ENCODE results near the gene ARAP1.
A peak's percentile ranks its signal among the peaks of the same experiment; 100 is the strongest.

ARAP1 gene

GRCh38 chr11:72721689-72722049 lies 30.5 kb downstream of the ARAP1 start:
- peak; percentile 35 for DNase-seq

GRCh38 chr11:72721276-72721675 lies 30.9 kb downstream of the ARAP1 start:
- DNase-seq, result no peak

DNA sequence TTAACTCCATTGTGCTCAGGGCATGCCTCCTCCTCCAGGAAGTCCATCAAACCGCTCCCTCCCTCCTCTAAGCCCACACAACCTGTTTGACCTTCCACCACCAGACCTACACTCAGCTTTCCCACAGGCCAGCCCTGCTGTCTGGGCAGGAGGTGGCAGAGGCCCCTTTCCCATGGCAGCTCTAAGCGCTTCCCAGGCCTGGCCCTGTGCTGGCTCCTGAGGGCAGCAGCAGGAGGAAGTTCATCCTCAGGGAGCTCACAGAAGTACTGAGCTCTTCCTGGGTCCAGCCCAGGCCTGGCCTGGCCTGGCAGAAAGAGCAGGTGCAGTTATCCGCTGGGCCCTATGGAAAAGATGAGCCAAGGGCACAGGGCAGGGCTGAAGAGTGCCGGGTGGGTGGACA lies 31.4 kb downstream of the ARAP1 start:
- DNase-seq, result no peak

GRCh38 chr11:72720047-72720446 lies 32.2 kb downstream of the ARAP1 start:
- DNase-seq, result no peak

- DNase-seq, result no peak
Observed at GRCh38 chr11:72719551-72719950, 32.7 kb downstream of the ARAP1 start.

- no peak for DNase-seq
Observed at GRCh38 chr11:72719144-72719543, 33.1 kb downstream of the ARAP1 start.

GRCh38 chr11:72718101-72718501 lies 34.1 kb downstream of the ARAP1 start:
- no peak for DNase-seq

- no peak for DNase-seq
Observed at GRCh38 chr11:72716788-72717435, 35.3 kb downstream of the ARAP1 start.

GRCh38 chr11:72716290-72716689 lies 35.9 kb downstream of the ARAP1 start:
- DNase-seq, result no peak

GRCh38 chr11:72712841-72713240 lies 39.4 kb downstream of the ARAP1 start:
- DNase-seq, result no peak

- DNase-seq, result no peak
Observed at GRCh38 chr11:72712168-72712751, 39.9 kb downstream of the ARAP1 start.

DNA sequence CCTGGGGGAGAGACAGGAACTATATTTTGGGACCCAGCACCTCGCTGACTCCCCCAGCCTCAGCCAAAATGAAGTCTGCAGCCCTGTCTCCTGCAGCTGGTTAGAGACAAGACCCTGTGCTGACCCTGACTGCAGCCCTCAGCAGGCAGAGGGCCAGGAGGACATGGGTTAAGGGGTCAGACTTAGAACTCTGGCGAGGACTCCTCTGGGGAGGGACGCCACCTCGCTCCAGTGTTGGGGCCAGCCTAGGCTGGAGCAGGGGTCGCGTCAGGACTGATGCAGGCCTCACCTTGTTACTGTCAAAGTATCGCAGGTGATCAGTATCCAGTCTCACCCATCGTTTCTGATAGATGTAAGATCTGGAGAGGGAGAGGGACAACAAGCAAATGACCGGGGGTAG lies 41.1 kb downstream of the ARAP1 start:
- DNase-seq, result no peak

DNA sequence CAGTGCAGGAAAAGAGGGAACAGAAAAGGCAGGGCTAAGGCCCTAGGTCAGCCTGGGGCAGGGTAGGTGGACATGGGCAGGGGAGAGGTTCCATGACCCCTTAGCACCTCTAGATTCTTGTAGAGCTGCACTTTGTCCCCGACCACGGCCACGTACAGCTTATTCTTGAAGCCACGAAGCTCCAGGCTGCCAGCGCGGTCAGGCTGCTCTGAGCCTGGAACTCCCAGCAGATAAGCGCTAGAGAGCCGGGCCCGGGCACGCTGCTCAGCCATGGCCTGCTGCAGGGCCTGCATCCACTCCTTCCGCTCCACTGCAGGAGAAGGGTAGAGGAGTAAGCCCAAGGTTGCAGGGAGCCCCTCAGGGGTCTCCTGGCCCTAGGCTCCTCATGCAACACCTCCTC lies 41.9 kb downstream of the ARAP1 start:
- DNase-seq, result no peak

GRCh38 chr11:72709478-72710238 lies 42.5 kb downstream of the ARAP1 start:
- DNase-seq, result no peak

DNA sequence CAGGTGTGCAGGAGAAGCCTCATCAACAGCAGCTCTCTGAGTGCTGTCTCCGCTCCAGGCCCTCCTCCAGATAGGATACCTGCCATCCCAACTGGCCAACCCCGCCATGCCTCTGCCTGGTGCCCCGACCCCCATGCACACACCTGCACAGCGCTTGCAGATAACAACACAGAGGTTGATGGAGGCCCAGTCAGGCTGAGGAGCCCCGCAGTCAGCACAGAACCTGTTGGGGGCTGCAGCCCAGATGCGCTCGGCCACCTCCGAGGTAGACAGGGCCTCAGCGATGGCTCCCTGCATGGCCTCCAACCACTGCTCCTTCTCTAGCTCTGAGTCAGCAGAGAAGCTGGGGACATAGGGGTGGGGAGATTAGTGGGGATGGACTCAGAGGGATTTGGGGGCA lies 45.2 kb downstream of the ARAP1 start:
- no peak for DNase-seq

- DNase-seq, result no peak
Observed at GRCh38 chr11:72706579-72706978, 45.6 kb downstream of the ARAP1 start.

- DNase-seq, result no peak
Observed at GRCh38 chr11:72705442-72706365, 46.5 kb downstream of the ARAP1 start.

DNA sequence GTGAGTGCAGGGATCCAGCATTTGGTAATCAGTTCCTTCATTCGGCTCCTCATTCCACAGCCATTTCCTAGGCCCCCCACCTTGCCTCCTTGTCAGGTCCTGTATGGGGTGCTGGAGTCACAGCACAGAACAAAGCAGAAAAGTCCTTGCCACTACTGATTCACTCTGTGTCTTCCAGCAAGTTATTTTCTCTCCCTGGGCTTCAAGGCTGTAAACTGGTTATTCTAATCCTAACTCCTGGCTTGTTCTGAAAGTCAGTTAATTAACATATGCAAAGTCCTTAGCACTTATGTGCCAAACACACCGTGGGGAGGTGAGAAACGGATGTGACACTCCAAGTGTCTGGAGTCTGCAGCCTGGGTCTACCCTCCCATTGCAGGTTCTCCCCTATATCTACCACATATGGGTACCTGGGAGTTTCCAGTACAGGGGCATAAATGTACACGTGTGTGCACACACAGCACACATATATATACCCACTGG lies 47.4 kb downstream of the ARAP1 start:
- DNase-seq, result no peak

DNA sequence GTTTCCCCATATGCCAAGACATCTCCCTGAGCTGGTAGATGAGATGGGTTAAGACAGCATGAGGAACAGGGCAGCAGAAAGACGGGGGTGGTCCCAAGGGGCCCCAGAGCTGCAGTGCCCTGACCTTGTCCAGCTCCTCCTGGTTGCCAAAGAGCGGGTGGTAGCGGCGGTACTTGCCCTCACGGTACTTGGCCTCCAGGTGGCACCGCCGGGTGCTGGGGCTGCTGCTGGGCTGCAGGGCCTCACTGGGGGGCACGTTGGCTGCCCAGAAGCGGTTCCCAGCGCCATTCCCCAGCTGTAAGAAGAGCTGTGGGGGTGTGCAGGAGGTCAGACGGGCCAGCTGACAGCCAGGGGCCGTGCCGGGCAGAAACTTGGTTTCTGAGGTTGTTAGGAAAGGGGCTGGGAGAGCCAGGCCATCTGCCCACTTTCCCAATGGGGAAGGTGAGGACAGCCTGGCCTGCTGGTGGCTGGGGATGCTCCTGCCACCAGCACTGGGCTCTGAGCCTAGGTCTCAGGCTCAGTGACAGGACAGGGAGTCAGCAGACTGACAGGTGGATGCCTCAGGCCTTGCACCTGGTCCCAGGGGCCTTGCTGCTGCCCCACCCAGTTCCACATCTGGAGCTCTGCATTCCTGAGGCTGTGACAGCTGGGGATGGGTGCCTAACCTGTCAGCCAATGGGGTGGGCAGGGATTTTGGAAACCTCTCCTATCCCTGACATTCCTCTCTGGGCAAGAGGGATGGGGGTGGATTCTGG lies 48.0 kb downstream of the ARAP1 start:
- DNase-seq, result no peak

DNA sequence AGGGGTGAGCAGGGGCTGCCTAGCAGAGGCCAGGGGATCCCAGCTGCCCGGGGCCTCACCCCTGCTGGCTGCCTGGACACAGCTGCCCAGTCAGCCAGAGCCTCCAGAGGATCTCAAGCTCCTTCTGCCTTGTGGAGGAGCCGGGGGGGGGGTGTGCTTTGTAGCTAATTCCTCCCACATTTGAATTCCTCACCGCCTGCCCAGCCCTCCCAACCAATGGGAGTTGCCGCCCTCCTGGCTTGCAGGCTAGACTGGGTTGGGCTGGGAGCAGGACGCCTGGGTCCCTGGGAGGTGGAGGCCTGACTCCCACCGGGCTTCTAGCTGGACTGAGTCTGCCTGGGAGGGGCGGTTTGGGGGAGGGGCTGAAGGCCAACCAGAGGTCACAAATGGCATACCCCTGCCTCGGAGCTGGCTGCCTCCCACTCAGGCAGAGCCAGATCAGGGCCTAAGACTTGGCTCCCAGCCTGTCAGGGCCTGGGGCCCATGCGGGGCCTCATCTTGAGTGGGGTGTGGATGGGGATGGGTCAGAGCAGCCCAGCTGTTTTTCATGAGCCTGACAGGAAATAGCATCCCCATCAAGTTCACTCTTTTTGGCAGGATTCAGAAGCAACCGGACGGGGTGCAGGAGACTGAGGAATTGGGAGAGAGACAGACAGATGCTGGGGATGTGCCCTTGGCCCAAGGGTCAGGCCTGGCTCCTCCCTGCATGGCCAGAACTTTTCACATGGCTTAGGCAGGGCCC lies 48.8 kb downstream of the ARAP1 start:
- DNase-seq, result no peak

DNA sequence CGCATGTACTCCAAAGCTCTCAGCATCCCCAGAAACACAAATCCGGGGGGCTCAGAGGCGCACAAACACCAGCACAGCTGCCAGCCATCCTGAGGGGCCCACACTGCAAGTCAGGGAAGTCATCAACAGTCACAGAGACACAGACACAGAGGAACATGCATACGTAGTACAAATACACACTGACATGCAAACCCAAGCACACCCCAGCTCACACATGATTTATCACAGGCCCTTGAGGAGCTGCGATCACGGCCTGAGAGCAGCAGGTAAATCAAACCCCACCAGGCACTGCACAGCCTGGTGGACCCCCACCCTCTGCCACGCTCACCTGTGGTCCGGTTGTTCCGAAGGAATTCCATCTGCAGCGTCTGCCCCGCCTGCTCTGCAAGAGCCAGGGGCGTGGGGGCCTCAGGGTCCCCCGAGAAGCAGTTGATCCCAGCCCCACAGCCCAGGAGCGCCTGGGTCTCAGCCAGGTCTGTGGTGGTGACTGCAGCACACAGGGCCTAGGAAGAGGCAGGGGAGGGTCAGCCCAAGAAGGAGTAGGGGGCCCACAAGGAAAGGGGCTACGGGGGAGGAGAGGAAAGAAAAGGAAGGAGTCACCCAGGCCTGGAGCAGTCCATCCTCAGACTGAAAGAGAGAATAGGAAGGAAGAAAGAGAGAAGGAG lies 49.5 kb downstream of the ARAP1 start:
- no peak for DNase-seq

All from stimulated activated CD4-positive, alpha-beta T cell treated with anti-CD3 and anti-CD28 coated beads, Interleukin-4, amount 100 ng/mL, for 24 hours (primary cell).